Choroid plexus epithelial cell (primary cell): ENCODE data around the gene REXO1.
"Not testable (repeated sequence)": the region's sequence is repeated elsewhere in the genome, so short reads cannot be mapped to it uniquely, and the experiment has no call there.

Experiments used
- DNase-seq: peaks from one replicate; pipeline ENCODE4 v3.0.0-alpha.2; 2010; ENCODE audit warnings: low read depth
- H3K4me3 ChIP-seq: 2 replicates; pipeline ENCODE4 v1.5.1; 2011; ENCODE audit warnings: low read depth, mild to moderate bottlenecking, control low read depth, low read length, moderate library complexity
- TF ChIP-seq, protein P1 (sequence below): conservative IDR thresholded peaks from 2 replicates; pipeline ENCODE4 v1.5.1; 2011; ENCODE audit warnings: low read depth, mild to moderate bottlenecking, control low read depth, inconsistent platforms, low read length, moderate library complexity

Gene REXO1, protein sequence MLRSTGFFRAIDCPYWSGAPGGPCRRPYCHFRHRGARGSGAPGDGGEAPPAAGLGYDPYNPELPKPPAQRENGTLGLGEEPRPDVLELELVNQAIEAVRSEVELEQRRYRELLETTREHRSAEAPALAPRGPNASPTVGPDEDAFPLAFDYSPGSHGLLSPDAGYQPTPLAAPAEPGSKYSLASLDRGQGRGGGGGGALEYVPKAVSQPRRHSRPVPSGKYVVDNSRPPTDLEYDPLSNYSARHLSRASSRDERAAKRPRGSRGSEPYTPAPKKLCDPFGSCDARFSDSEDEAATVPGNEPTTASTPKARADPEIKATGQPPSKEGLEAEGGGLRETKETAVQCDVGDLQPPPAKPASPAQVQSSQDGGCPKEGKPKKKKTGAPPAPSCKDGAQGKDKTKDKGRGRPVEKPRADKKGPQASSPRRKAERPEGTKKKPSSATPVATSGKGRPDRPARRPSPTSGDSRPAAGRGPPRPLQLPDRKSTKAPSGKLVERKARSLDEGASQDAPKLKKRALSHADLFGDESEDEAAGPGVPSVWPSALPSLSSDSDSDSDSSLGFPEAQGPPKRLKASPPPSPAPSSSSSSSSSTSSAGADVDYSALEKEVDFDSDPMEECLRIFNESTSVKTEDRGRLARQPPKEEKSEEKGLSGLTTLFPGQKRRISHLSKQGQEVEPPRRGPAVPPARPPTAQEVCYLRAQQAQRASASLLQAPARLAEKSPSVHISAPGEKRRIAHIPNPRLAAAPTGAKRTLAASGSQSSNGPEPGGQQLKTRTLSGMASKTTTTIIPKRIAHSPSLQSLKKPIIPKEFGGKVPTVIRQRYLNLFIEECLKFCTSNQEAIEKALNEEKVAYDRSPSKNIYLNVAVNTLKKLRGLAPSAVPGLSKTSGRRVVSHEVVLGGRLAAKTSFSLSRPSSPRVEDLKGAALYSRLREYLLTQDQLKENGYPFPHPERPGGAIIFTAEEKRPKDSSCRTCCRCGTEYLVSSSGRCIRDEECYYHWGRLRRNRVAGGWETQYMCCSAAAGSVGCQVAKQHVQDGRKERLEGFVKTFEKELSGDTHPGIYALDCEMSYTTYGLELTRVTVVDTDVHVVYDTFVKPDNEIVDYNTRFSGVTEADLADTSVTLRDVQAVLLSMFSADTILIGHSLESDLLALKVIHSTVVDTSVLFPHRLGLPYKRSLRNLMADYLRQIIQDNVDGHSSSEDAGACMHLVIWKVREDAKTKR

DNA sequence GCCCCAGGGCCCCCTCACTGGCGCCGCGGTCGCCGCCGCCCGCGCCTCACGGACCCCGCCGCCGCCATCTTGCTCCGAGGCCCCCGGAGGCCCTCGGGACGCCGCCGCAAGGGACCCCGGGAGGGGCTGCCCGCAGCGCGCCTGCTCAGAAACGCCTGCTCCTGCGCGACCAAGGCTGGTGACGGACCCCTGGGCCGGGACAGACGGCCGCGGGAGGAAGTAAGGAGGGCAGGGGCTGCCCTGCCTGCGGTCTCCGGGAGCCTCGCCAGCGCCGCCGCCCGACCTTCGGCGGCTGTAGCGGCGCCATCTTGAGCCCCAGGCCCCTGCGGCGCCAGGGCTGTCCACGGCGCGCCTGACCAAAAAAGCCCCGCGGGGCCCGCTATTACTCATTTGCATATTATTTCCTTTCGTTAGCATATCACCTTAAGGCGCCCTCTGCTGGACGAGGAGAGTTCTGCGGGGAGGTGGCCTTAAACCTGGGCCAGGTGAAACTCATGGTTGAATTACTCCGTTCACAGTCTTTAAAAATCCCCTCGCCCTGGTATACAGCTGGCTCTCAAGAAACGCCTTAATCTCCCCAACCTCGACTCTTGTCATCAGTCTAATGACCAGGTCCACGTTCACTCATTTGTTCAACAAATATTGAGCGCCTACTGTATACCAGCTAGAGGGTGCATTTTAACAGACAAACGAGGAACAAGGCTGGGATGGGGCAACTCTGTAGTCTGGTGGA lies at the start of gene REXO1:
Gene REXO1, minus strand, starts transcription at position 85 of the 733 bp plus-strand sequence. CDS start 125 bp downstream, outside the sequence.
- DNase-seq = peak; percentile 93
- TF ChIP-seq, protein P1, sequence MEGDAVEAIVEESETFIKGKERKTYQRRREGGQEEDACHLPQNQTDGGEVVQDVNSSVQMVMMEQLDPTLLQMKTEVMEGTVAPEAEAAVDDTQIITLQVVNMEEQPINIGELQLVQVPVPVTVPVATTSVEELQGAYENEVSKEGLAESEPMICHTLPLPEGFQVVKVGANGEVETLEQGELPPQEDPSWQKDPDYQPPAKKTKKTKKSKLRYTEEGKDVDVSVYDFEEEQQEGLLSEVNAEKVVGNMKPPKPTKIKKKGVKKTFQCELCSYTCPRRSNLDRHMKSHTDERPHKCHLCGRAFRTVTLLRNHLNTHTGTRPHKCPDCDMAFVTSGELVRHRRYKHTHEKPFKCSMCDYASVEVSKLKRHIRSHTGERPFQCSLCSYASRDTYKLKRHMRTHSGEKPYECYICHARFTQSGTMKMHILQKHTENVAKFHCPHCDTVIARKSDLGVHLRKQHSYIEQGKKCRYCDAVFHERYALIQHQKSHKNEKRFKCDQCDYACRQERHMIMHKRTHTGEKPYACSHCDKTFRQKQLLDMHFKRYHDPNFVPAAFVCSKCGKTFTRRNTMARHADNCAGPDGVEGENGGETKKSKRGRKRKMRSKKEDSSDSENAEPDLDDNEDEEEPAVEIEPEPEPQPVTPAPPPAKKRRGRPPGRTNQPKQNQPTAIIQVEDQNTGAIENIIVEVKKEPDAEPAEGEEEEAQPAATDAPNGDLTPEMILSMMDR = peak; percentile 84
- peak within 1 kb of the TSS; percentile 96 for H3K4me3 ChIP-seq

DNA sequence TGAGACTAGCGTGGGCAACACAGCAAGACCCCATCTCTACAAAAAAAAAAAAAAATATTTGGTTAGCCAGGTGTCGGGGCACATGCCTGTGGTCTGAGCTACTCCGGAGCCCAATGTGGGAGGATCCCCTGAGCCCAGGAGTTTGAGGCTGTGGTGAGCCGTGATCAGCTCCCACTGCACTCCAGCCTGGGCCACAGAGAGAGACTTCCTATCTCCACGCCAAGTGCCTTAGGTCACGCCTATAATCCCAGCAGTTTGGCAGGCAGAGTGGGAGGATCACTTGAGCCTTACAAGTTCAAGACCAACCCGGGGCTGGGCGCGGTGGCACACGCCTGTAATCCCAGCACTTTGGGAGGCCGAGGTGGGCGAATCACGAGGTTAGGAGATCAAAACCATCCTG lies 48.2 kb upstream of the REXO1 start:
- no peak overlapping the region for H3K4me3 ChIP-seq
- TF ChIP-seq, protein P1 = no peak
- DNase-seq = no peak

DNA sequence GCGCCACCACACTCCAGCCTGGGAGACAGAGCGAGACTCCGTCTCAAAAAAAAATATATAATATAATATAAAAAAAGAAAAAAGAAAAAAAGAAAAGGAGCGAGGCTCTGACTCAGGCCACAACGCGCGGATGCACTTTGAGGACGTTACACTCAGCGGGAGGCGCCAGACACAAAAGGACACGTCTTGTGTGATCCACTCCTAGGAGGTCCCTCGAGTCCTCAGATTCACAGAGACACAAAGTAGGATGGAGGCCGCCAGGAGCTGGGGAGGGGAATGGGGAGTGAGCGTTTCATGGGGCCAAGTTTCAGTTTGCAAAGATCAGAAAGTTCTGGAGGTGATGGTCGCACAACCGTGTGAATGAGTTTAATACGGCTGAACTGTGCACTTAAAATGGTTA lies 45.5 kb upstream of the REXO1 start:
- DNase-seq = no peak
- no peak overlapping the region for H3K4me3 ChIP-seq
- TF ChIP-seq, protein P1 = no peak

DNA sequence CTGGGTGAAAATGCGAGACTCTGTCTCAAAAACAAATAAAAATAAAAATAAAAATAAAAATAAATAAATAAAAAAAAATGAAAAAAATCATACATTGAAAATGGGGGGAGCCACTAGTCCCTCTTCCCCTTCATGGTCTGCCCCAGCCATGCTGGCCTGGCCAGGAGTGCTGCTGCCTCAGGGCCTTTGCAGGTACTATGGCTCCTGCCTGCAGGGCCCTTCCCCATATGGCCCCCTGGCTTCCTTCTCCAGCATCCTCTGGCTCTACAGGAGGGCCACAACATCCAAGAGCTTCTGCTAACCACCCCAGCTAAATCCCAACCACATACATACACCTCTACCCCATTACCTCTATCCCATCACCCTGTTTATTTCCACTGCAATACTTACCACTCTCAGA lies 41.6 kb upstream of the REXO1 start:
- no peak overlapping the region for H3K4me3 ChIP-seq
- DNase-seq = no peak
- TF ChIP-seq, protein P1 = no peak

DNA sequence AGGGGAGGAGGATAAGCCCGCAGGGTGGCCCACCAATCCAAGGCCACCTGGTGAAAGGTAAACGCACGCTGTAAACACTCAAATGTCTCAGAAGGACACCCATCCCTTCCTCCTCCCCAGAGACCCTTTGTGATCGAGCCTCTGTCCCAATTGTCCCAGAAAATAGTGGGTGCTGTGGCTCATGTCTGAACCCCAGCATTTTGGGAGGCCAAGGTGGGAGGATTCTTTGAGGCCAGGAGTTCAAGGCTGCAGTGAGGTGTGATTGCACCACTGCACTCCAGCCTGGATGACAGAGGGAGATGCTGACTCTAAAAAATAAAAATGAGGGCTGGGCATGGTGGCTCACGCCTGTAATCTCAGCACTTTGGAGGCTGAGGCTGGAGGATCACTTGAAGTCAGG lies 40.1 kb upstream of the REXO1 start:
- TF ChIP-seq, protein P1 = no peak
- DNase-seq = no peak
- H3K4me3 ChIP-seq = no peak overlapping the region

DNA sequence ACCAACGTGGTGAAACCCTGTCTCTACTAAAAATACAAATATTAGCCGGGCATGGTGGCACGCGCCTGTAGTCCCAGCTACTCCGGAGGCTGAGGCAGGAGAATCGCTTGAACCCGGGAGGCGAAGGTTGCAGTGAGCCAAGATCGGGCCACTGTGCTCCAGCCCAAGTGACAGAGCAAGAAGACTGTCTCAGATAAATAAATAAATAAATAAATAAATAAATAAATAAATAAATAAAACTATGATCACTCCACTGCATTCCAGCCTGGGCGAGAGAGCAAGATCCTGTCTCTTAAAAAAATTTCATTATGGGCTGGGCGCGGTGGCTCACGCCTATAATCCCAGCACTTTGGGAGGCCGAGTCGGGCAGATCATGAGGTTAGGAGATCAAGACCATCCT lies 38.1 kb upstream of the REXO1 start:
- not testable (repeated sequence) for H3K4me3 ChIP-seq, DNase-seq

DNA sequence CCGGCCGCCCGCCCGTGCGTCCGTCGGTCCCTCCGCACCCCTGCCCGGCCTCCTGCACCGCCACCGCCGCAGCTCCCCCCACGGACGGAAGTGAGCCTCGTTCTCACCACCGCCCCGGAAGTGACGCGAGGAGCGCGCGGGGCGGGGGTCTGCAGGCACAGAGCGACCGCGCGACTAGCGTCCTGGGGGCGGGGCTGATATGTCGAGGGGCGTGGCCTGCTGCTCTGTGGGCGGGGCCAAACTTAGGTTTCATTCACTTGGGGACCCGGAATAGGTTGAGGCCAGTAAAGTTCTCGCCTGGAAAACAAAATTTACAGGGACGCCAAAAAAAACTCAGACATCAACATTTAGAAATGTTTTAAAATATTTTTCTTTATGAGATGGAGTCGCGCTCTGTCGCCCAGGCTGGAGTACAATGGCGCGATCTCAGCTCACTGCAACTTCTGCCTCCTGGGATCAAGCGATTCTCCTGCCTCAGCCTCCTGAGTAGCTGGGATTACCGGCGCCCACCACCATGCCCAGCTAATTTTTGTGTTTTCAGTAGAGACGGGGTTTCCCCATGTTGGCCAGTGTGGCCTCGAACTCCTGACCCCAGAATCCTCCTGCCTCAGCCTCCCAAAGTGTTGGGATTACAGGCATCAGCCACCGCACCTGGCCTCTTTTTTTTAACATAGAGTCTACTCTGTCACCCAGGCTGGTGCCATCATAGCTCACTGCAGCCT lies 37.3 kb upstream of the REXO1 start, which contains the start of gene ABHD17A:
Gene ABHD17A, minus strand, starts transcription at position 99 of the 722 bp plus-strand sequence. CDS start 3,930 bp downstream, outside the sequence.
- peak; percentile 94 for DNase-seq
- peak within 1 kb of the TSS; percentile 88 for H3K4me3 ChIP-seq
